Activated T-helper 2 cell treated with anti-CD3 and anti-CD28 coated beads, Interferon-gamma antibody, Interleukin-2, Interleukin-4, amounts not matched to agents 10 μg/mL and 5 μg/mL and 100 μg/mL, durations not matched to agents 14 hours and 24 hours and 36 hours (primary cell): ENCODE measurements around the gene SGCE. TPM values are rescaled to one million over a fixed set of nuclear protein-coding genes. Genes with fewer than 3 reads are reported as not detected.
A peak's percentile ranks its signal among the peaks of the same experiment; 100 is the strongest.

ENCODE experiments used
- DNase-seq: peaks from one replicate; pipeline ENCODE4 v3.0.0; 2021; ENCODE audit warnings: low spot score
- H3K27ac Mint-ChIP-seq: one replicate; pipeline ENCODE4 v1.8.0; 2021; ENCODE audit warnings: mixed read lengths
- H3K27me3 Mint-ChIP-seq: one replicate; pipeline ENCODE4 v1.8.0; 2021; ENCODE audit warnings: low read depth, mixed read lengths
- H3K36me3 Mint-ChIP-seq: one replicate; pipeline ENCODE4 v1.8.0; 2021; ENCODE audit warnings: low read depth, mixed read lengths
- H3K4me1 Mint-ChIP-seq: one replicate; pipeline ENCODE4 v1.8.0; 2021; ENCODE audit warnings: low read depth, mixed read lengths
- H3K4me3 Mint-ChIP-seq: one replicate; pipeline ENCODE4 v1.8.0; 2021; ENCODE audit warnings: low read depth, mild to moderate bottlenecking, moderate library complexity, mixed read lengths
- H3K9me3 Mint-ChIP-seq: one replicate; pipeline ENCODE4 v1.8.0; 2021; ENCODE audit warnings: mixed read lengths
- intact Hi-C: fragments of 100-400 bp; cut with micrococcal nuclease; formaldehyde crosslinking; loops from one replicate; pipeline ENCODE4 v1.15.1; 2023
- total RNA-seq: library from RNA; stranded (reverse); gene quantifications from 2 replicates; pipeline ENCODE4 v1.2.3, GENCODE V29; 2022

The SGCE gene
- total RNA-seq, 1 donor from 2014 or later: 2.0 TPM

DNA sequence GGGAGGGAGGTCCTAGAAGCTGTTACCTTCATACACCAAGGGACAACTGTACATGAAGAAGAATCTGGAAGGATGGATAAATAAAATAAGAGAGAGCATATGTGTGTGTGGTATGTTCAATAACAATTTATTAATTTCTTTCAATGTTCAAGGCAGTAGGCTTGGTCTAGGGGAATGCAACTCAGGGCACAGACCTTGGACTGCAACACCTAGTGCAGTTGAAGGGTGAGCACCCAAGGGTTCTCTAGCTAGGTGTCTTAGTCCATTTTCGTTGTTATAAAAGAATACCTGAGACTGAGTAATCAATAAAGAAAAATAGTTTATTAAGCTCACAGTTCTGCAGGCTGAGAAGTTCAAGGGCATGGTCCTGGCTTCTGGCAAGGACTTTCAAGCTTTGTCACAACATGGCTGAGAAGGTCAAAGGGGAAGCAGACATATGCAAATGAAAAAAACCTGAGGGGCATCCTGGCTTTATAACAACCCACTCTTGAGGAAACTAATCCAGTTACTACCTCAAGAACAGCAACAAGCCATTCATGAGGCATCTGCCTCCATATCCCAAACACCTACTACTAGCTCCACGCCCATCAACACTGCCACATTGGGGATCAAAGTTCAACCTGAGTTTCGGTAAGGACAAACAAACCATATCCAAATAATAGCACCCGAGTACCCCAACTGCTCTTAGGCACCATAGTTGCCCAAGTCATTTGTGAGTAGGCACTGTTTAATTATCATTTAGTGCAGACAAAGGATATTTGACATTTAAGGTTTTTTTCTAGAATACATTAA is 15.7 kb upstream of the SGCE start:
- intact Hi-C loops: no loop called here

DNA sequence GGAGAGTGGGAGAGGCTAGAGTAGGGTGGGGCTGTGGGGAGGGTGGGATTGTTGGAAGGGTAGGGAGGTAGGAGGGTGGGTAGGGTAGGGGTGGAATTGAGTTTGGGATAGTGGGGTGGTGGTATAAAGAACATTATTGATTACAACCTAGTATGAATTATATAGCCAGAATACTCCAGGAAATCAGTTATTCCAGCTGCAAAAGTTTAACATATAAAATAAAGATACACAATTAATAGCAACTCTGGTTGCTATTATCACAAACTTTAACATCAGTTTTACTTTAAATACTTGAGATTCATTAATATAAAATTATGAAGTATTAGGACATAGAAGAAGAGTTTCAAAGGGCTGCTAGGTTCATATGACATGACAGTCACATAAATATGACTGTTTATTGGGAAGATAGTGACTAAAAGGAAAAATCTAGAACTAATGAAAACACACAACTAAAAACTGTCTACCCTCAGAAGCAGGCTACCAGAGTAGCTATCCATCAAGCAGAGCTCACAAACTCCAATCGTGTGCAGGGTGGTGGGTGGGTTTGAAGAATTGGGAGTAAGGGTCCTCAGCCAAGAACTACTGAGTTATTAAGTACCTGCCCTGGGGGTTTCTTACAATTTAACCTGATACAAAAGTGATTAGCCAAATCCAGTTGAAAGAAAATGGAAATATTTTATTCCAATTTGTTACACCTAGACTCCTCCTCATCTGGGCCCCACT is 14.0 kb upstream of the SGCE start:
- no peak overlapping the region for H3K4me3 Mint-ChIP-seq
- no peak for DNase-seq
- H3K27me3 Mint-ChIP-seq: peaks cover 6% of the 10 kb centered on the region
- intact Hi-C loops: no loop called here
- no peaks in the 10 kb centered on the region for H3K36me3 Mint-ChIP-seq
- H3K27ac Mint-ChIP-seq: no peak overlapping the region
- no peaks in the 10 kb centered on the region for H3K9me3 Mint-ChIP-seq
- peaks cover 2% of the 10 kb centered on the region for H3K4me1 Mint-ChIP-seq

More for the DNA sequence above, 15.7 kb upstream of the SGCE start:
- no peak for DNase-seq
- H3K4me3 Mint-ChIP-seq: no peak overlapping the region
- no peak overlapping the region for H3K27ac Mint-ChIP-seq
- no peaks in the 10 kb centered on the region for H3K9me3 Mint-ChIP-seq
- peaks cover 6% of the 10 kb centered on the region for H3K27me3 Mint-ChIP-seq
- no peaks in the 10 kb centered on the region for H3K36me3 Mint-ChIP-seq
- H3K4me1 Mint-ChIP-seq: peaks cover 2% of the 10 kb centered on the region

DNA sequence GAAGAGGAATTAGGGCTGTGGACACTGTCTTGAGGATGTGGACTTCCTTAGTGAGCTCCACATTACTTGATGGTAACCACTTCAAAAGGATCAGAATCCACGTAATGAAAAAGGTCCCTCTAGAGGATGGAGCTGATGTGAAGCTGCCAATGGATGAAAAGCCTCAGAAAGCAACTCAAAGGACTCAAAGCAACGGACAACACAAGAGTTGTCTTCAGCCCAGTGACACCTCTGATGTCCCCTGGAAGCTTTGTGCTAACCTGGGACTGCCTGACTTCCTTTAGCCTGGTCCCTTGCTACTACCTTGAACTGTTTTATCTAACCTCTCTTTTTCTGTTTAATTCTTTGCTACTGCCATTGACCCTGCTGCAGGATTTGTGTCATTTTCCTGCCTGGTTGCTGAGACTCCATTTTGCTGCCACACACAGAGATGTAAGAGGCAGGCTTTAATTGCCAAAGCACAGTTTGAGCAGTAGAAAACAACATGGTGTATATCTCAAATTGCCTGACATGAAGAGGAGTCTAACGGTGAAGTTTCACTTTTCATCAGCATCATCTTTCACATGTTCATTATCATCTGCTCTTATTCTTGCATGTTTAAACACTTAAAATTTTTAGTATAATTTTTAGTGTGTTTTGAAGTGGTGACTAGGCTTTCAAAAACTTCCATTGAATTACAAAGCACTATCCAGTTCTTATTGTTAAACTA is 11.1 kb upstream of the SGCE start:
- no peak for DNase-seq
- Mint-ChIP-seq H3K27ac (no peak overlapping the region), H3K4me1 (peaks cover 6% of the 10 kb centered on the region), H3K4me3 (no peak overlapping the region), H3K9me3 (no peaks in the 10 kb centered on the region), H3K36me3 (no peaks in the 10 kb centered on the region), H3K27me3 (peaks cover 6% of the 10 kb centered on the region)
- intact Hi-C loops: no loop called here

DNA sequence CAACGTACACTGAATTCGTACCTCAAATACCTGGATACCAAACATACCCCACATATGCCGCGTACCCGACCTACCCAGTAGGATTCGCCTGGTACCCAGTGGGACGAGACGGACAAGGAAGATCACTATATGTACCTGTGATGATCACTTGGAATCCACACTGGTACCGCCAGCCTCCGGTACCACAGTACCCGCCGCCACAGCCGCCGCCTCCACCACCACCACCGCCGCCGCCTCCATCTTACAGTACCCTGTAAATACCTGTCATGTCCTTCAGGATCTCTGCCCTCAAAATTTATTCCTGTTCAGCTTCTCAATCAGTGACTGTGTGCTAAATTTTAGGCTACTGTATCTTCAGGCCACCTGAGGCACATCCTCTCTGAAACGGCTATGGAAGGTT is 9.5 kb upstream of the SGCE start:
- peaks cover 6% of the 10 kb centered on the region for H3K27me3 Mint-ChIP-seq
- peaks cover 6% of the 10 kb centered on the region for H3K4me1 Mint-ChIP-seq
- no peak overlapping the region for H3K27ac Mint-ChIP-seq
- no peak for DNase-seq
- no peaks in the 10 kb centered on the region for H3K36me3 Mint-ChIP-seq
- intact Hi-C loops: no loop called here
- no peak overlapping the region for H3K4me3 Mint-ChIP-seq
- no peaks in the 10 kb centered on the region for H3K9me3 Mint-ChIP-seq

DNA sequence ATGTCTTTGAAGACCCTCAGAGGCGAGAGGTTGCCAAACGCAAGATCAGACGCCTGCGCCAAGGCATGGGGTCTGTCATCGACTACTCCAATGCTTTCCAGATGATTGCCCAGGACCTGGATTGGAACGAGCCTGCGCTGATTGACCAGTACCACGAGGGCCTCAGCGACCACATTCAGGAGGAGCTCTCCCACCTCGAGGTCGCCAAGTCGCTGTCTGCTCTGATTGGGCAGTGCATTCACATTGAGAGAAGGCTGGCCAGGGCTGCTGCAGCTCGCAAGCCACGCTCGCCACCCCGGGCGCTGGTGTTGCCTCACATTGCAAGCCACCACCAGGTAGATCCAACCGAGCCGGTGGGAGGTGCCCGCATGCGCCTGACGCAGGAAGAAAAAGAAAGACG is 8.1 kb upstream of the SGCE start:
- intact Hi-C loops: no loop called here
- no peaks in the 10 kb centered on the region for H3K36me3 Mint-ChIP-seq
- peaks cover 6% of the 10 kb centered on the region for H3K27me3 Mint-ChIP-seq
- H3K27ac Mint-ChIP-seq: no peak overlapping the region
- H3K9me3 Mint-ChIP-seq: no peaks in the 10 kb centered on the region
- H3K4me1 Mint-ChIP-seq: peaks cover 6% of the 10 kb centered on the region
- H3K4me3 Mint-ChIP-seq: no peak overlapping the region
- no peak for DNase-seq

DNA sequence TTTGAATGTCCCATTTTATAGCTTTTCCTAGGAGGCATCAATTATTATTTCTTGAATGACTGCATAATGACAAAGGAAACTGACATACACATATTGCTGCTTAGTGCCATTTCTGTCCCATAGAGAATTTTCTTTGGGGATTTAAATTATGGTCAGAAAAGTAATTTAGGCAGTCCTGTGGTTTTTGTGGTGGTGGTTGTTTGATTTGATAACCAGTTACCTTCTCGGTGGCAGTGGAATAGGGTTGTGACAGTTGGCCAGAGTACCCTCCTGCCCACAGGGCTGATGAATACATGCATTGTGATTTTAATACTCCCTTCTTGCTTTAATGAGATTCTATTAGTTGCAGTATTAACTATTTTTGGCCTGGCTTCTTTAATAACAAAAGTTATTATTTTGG is 6.6 kb upstream of the SGCE start:
- H3K27ac Mint-ChIP-seq: no peak overlapping the region
- peaks cover 2% of the 10 kb centered on the region for H3K27me3 Mint-ChIP-seq
- intact Hi-C loops: no loop called here
- H3K9me3 Mint-ChIP-seq: no peaks in the 10 kb centered on the region
- DNase-seq: no peak
- H3K4me1 Mint-ChIP-seq: peaks cover 6% of the 10 kb centered on the region
- no peak overlapping the region for H3K4me3 Mint-ChIP-seq
- no peaks in the 10 kb centered on the region for H3K36me3 Mint-ChIP-seq

DNA sequence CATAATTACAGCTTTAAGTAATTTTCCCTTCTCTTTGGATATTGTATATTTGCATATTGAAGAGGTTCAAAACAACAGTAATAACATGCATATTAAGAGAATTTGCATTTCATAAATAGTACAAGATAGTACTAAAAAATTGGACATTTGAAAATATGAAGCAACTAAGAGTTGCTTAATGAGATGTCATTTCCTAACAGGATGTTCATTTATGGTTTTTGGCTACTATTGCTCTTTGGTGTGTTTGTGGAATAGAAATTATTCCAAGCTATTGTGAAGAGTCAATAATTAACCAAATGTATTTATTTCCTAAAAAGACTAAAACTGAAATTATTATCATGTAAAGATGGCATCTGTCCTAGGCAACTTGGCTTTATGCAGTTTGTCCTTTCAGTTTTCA is 4.1 kb upstream of the SGCE start:
- H3K27ac Mint-ChIP-seq: no peak overlapping the region
- peaks cover 11% of the 10 kb centered on the region for H3K27me3 Mint-ChIP-seq
- H3K4me1 Mint-ChIP-seq: peaks cover 18% of the 10 kb centered on the region
- no peak for DNase-seq
- intact Hi-C loops: no loop called here
- H3K36me3 Mint-ChIP-seq: no peaks in the 10 kb centered on the region
- H3K9me3 Mint-ChIP-seq: no peaks in the 10 kb centered on the region
- H3K4me3 Mint-ChIP-seq: no peak overlapping the region

DNA sequence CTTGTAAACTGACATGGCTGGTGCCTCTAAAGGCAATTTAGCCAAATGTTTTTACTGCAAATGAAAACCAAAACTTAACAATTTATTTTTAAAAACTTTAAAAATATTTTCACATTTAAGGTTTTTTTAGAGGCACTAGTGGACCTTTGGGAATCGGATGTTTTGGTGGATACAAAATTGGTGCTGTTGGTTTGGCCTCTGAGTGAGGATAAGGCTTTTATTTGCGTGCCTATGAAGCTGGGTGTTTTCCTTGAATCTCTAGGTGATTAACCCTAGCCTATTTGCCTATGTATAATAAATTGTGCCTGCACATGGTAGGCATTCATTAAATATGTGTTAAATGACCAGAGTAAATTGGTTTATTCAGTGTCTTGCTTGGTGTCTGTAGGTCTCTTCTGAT is 2.9 kb upstream of the SGCE start:
- H3K9me3 Mint-ChIP-seq: no peaks in the 10 kb centered on the region
- no peak overlapping the region for H3K27ac Mint-ChIP-seq
- H3K36me3 Mint-ChIP-seq: no peaks in the 10 kb centered on the region
- H3K27me3 Mint-ChIP-seq: peaks cover 22% of the 10 kb centered on the region
- no peak overlapping the region for H3K4me3 Mint-ChIP-seq
- intact Hi-C loops: loop anchor here (5.0 kb wide), 2 partner anchors 262 to 818 kb away; no protein-coding TSS in a partner anchor
- no peak for DNase-seq
- H3K4me1 Mint-ChIP-seq: peaks cover 22% of the 10 kb centered on the region

DNA sequence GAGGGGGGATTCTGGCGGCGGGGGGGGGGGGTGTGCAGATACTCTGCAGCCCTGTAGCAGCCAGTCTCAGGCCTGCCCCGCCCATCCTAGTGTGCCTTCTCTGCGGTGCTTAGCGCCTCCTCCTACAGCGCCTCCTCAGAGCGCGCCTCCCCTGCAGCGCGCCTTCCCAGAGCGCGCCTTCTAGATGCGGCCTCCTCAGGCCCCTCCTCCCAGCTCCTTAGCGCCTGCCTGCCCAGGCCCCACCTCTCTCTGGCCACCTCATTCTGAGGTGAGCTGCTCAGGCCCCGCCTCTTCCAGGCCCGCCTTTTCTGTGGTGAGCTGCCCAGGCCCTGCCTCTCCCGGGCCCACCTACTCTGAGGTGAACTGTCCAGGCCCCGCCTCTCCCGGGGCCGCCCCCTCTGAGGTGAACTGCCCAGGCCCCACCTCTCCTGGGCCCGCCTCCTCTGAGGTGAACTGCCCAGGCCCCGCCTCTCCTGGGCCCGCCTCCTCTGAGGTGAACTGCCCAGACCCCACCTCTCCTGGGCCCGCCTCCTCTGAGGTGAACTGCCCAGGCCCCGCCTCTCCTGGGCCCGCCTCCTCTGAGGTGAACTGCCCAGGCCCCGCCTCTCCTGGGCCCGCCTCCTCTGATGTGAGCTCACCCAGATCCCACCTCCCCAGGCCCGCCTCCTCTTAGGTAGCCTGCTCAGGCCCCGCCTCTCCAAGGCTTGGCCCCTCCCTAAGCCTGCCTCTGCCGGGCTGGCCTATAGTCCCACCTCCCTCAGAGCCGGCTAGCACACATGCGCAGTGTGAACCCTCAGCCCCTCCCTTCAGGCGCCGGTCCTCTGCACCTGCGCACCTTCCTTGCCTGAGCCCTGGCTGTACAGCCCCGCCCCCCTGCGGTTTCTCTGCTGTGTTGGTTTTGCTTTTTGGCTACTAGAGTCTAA is 2.1 kb upstream of the SGCE start:
- Mint-ChIP-seq H3K27ac (no peak overlapping the region), H3K4me1 (peaks cover 22% of the 10 kb centered on the region), H3K9me3 (no peaks in the 10 kb centered on the region), H3K36me3 (no peaks in the 10 kb centered on the region), H3K4me3 (peak overlapping the region; percentile 82), H3K27me3 (peaks cover 24% of the 10 kb centered on the region)
- intact Hi-C loops: loop anchor here (2.0 to 5.0 kb wide), 4 partner anchors 147 to 819 kb away; no protein-coding TSS in a partner anchor
- DNase-seq: peak; percentile 89

DNA sequence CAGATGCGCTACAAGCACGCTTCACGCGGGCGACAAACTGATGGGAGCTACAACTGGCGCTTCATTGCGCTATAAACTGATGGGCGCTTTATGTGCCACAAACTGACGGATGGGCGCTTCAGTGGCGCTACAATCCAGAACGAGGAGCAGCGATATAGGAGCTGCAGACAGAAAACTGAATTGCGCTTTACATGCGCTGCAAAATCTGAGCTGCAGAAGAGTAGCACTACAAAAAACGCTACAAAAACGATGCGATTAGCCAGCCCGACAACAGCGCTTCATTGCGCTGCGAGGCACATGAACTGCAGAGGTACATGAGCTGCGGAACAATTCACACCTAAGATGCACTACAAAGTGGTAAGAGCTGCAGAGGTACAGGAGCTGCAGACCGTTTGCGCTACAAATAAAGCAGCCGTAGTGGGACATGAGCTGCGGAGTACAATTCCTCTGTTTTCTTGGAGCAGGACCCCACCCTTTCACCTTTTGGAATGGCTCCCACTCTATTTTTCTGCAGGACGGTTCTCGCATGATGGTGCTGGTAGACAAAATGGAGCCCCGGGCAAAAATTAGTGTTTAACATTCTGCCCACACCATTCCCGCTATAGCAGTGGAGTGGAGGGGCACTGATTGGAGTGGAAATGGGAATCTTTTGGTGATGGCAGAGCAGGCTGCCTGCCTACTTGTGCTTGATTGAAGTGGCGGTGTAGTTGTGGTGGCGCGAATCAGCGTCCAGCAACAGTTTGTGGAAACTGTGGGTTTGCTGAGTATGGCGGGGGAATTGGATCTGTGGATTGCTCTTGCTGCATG is 1.2 kb upstream of the SGCE start:
- no peaks in the 10 kb centered on the region for H3K9me3 Mint-ChIP-seq
- peaks cover 27% of the 10 kb centered on the region for H3K27me3 Mint-ChIP-seq
- no peaks in the 10 kb centered on the region for H3K36me3 Mint-ChIP-seq
- peaks cover 18% of the 10 kb centered on the region for H3K4me1 Mint-ChIP-seq
- H3K4me3 Mint-ChIP-seq: peak overlapping the region; percentile 82
- DNase-seq: peak; percentile 15
- intact Hi-C loops: loop anchor here (2.0 to 5.0 kb wide), 4 partner anchors 146 to 820 kb away; no protein-coding TSS in a partner anchor
- H3K27ac Mint-ChIP-seq: peak overlapping the region; percentile 7

DNA sequence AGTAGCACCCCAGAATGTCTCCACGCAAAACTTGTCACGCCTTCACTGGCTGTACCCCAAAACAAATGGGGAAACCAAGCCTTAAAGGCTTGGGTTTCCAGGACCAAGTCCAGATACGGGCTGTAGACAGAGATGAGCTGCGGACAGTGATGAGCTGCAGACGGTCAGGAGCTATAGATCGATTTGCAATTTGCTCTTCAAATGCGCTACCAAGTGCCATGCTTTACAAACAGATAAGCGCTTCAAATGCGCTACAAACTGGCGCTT is 658 bp upstream of the SGCE start:
- Mint-ChIP-seq H3K36me3 (no peaks in the 10 kb centered on the region), H3K9me3 (no peaks in the 10 kb centered on the region), H3K4me3 (peak overlapping the region; percentile 82), H3K27me3 (peaks cover 32% of the 10 kb centered on the region), H3K4me1 (peaks cover 18% of the 10 kb centered on the region), H3K27ac (no peak overlapping the region)
- no peak for DNase-seq
- intact Hi-C loops: loop anchor here (2.0 to 5.0 kb wide), 4 partner anchors 146 to 821 kb away; no protein-coding TSS in a partner anchor
